Neural crest cell (in vitro differentiated cells): ENCODE results near the gene MARCHF9. TPM values are rescaled to one million over a fixed set of nuclear protein-coding genes. Genes with fewer than 3 reads are reported as not detected.

Experiments
- DNase-seq: peaks from one replicate; pipeline ENCODE4 v3.0.0; 2021; ENCODE audit warnings: low read depth, mixed read lengths, low spot score
- H3K27ac Mint-ChIP-seq: one replicate; pipeline ENCODE4 v1.8.0; 2021; ENCODE audit warnings: mild to moderate bottlenecking, mixed read lengths; ENCODE audit not compliant: unreplicated experiment
- H3K27me3 Mint-ChIP-seq: 2 replicates; pipeline ENCODE4 v1.8.0; 2021; ENCODE audit warnings: low read depth, mild to moderate bottlenecking, mixed read lengths
- H3K36me3 Mint-ChIP-seq: 2 replicates; pipeline ENCODE4 v1.8.0; 2021; ENCODE audit warnings: low read depth, mild to moderate bottlenecking, mixed read lengths
- H3K4me1 Mint-ChIP-seq: 2 replicates; pipeline ENCODE4 v1.8.0; 2021; ENCODE audit warnings: mixed read lengths
- H3K4me3 Mint-ChIP-seq: one replicate; pipeline ENCODE4 v1.8.0; 2021; ENCODE audit warnings: mild to moderate bottlenecking, mixed read lengths
- H3K9me3 Mint-ChIP-seq: 2 replicates; pipeline ENCODE4 v1.8.0; 2021; ENCODE audit warnings: mixed read lengths
- total RNA-seq: library from RNA; stranded (reverse); gene quantifications from 2 replicates; pipeline ENCODE4 v1.2.1, GENCODE V29; 2021
- TF ChIP-seq, protein P1 (sequence below): fragments of 200-600 bp; sonication (generic); conservative IDR thresholded peaks from 2 replicates; pipeline ENCODE4 v1.5.0; 2021; ENCODE audit warnings: antibody characterized with exemption, mild to moderate bottlenecking

Gene MARCHF9
- total RNA-seq, 1 donor from 2014 or later, result 18.8 TPM

DNA sequence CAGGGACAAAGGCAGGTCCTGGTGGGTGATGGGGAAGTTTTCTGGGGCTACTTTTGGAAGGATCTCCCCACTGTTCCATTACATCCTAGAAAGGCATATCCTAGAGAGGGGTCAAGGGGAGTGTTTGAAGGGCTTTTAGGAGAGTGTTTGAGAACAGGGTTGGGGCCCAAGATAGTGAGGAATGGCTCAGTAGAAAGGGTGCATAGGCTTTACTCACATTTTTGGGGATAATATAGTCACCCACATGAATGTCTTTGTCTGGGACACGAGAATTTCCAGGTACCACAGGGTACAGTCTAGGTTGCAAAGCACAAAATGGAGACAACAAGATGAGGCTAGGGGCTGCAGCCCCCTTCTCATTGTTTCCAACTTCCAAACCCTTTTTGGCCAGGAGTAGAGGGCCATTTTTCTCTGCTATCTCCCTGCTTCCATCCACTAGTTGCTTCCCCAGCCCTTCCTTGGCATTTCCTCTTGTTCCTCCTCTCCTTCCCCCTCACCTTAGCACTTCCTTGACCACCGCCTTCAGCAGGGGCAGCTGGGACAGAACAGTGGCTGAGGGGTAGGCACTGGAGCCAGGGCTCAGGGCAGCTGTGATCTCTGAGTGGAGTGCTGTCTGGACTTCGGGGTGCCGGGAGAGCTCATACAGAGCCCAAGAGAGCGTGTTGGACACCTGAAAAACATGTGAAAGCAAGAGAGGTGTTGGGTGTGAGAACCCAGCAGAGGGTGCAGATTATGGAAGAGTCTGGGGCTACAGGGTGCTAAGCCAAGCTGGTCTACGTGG, 9.2 kb downstream of the MARCHF9 start:
- Mint-ChIP-seq H3K4me1 (peaks cover 10% of the 10 kb centered on the region), H3K4me3 (peak overlapping the region; percentile 19), H3K9me3 (no peaks in the 10 kb centered on the region), H3K36me3 (peaks cover 7% of the 10 kb centered on the region), H3K27me3 (peaks cover 95% of the 10 kb centered on the region), H3K27ac (no peak overlapping the region)
- TF ChIP-seq, protein P1, sequence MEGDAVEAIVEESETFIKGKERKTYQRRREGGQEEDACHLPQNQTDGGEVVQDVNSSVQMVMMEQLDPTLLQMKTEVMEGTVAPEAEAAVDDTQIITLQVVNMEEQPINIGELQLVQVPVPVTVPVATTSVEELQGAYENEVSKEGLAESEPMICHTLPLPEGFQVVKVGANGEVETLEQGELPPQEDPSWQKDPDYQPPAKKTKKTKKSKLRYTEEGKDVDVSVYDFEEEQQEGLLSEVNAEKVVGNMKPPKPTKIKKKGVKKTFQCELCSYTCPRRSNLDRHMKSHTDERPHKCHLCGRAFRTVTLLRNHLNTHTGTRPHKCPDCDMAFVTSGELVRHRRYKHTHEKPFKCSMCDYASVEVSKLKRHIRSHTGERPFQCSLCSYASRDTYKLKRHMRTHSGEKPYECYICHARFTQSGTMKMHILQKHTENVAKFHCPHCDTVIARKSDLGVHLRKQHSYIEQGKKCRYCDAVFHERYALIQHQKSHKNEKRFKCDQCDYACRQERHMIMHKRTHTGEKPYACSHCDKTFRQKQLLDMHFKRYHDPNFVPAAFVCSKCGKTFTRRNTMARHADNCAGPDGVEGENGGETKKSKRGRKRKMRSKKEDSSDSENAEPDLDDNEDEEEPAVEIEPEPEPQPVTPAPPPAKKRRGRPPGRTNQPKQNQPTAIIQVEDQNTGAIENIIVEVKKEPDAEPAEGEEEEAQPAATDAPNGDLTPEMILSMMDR, result no peak
- DNase-seq, result no peak

DNA sequence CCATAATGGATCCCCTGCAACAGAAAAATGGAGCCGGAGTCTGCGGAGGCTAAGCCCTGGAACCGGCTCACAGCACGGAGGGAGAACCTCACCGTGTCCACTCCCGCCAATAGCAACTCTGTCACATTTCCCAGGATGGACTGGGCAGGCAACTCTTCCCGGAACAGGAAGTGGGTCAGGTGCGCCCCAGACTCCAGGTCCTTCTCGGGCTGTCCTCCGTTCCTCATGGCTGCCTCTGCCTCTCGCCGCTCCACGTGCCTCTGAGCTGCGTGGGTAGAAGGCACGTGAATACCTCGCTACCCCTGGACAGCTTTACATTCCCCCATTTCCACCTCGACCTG, 9.7 kb downstream of the MARCHF9 start:
- TF ChIP-seq, protein P1, result no peak
- Mint-ChIP-seq H3K27ac (no peak overlapping the region), H3K4me3 (no peak overlapping the region), H3K36me3 (peaks cover 7% of the 10 kb centered on the region), H3K9me3 (no peaks in the 10 kb centered on the region), H3K4me1 (peaks cover 10% of the 10 kb centered on the region), H3K27me3 (peaks cover 92% of the 10 kb centered on the region)
- DNase-seq, result no peak

DNA sequence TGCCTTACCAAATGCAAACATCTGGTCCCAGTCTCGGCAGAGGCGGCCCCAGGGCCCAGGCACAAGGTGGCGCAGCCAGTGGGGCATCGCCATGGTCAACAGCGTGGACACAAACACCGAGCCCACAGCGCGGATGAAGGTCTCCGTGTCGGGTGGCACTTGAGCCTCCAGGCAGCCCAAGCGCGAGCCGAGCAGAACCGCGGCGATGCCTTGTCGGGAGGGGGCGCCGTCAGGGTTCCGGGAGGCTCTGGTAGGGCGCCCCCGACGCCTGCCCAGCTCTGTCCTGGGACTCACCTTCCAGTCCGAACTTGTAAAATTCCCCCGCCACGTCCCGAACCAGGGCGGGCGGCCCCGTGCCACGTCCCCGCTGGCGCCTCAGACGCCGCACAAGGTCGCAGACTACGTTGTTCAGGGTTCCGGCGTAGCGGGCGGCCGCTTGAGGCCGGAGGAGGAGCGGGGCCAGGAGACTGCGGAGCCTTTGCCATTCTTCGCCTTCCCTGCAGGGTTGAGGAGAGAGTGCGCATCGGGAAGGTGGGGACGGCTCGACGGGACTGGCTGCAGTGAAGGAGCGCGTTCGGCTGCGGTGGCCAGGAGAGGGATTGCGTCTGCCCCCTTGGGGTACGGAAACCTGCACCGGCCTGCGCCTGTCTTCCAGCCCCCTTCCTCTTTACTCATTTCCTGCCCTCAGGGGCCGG, 10.2 kb downstream of the MARCHF9 start:
- Mint-ChIP-seq H3K4me1 (peaks cover 10% of the 10 kb centered on the region), H3K27ac (no peak overlapping the region), H3K9me3 (no peaks in the 10 kb centered on the region), H3K27me3 (peaks cover 87% of the 10 kb centered on the region), H3K4me3 (peak overlapping the region; percentile 49), H3K36me3 (peaks cover 7% of the 10 kb centered on the region)
- TF ChIP-seq, protein P1, result peak; percentile 48
- DNase-seq, result no peak

DNA sequence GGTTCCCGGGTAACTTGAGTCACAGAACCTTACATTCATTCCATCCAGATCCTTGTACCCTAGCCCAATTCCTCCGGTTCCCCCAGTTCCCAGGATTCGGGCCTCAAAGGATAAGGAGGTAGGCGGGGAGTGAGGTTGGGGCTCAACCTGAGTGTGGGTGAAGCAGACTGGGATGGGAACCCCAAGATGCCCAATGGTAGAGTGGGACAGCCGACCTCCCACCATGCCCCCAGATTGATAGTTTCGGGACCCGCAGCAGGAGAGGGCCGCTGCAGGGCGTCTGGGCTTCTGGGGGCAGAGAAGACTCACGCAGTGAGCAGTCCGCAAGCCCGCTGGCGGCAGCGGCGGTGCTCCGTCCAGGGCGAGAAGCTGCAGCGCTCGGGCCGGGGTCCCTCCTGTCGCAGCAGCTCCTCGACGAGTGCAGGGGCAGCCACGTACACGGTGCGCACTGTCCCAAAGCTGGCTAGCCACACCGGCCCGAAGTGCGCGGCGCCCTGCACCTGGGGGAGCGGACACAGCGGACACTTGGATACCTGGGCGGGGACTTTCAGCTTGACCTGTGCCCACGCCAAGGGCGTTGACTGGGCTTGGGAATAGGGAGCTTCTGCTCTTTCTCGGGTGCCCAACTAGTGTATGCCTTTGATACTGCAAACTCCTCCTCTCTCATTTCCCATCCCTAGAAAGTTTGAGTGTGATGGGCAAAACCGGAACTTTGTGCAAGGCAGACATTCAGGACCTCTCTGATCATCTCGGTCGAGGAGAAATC, 11.0 kb downstream of the MARCHF9 start:
- no peak for DNase-seq

More for the DNA sequence above, 11.0 kb downstream of the MARCHF9 start:
- peaks cover 81% of the 10 kb centered on the region for H3K27me3 Mint-ChIP-seq
- peaks cover 11% of the 10 kb centered on the region for H3K4me1 Mint-ChIP-seq
- TF ChIP-seq, protein P1, result no peak
- no peaks in the 10 kb centered on the region for H3K9me3 Mint-ChIP-seq
- H3K27ac Mint-ChIP-seq, result no peak overlapping the region
- H3K36me3 Mint-ChIP-seq, result peaks cover 10% of the 10 kb centered on the region
- peak overlapping the region; percentile 73 for H3K4me3 Mint-ChIP-seq
